OCI-LY1 (cell line): ENCODE data around the gene BBX.

Experiments used
- H2AFZ ChIP-seq: fragments of 200-600 bp; sonication (generic), shearing (Covaris generic); 2 replicates; pipeline ENCODE4 v1.6.0; 2014; ENCODE audit warnings: antibody characterized with exemption, mild to moderate bottlenecking, low read length
- H3F3A ChIP-seq: fragments of 200-600 bp; sonication (generic), shearing (Covaris generic); 2 replicates; pipeline ENCODE4 v1.6.0; 2014; ENCODE audit warnings: mild to moderate bottlenecking, antibody characterized with exemption, low read length, moderate library complexity; ENCODE audit not compliant: insufficient read depth
- H3K27ac ChIP-seq: fragments of 200-600 bp; sonication (generic); 2 replicates; pipeline ENCODE4 v1.5.1; 2014; ENCODE audit warnings: low read length, mixed run types, mild to moderate bottlenecking, low read depth; ENCODE audit not compliant: poor library complexity, severe bottlenecking
- H3K27me3 ChIP-seq: fragments of 200-600 bp; sonication (generic); 2 replicates; pipeline ENCODE4 v1.6.0; 2014; ENCODE audit warnings: antibody characterized with exemption, mild to moderate bottlenecking, low read length, moderate library complexity; ENCODE audit not compliant: insufficient read depth
- H3K36me3 ChIP-seq: fragments of 200-600 bp; sonication (generic); 2 replicates; pipeline ENCODE4 v1.6.1; 2014; ENCODE audit warnings: mild to moderate bottlenecking, antibody characterized with exemption, low read length, moderate library complexity, mixed read lengths; ENCODE audit not compliant: insufficient read depth
- H3K4me1 ChIP-seq: fragments of 200-600 bp; sonication (generic); 2 replicates; pipeline ENCODE4 v1.5.1; 2014; ENCODE audit warnings: mild to moderate bottlenecking, low read length, moderate library complexity; ENCODE audit not compliant: insufficient read depth, severe bottlenecking
- H3K4me2 ChIP-seq: fragments of 200-600 bp; sonication (generic), shearing (Covaris generic); 2 replicates; pipeline ENCODE4 v1.6.1; 2014; ENCODE audit warnings: low read length
- H3K4me3 ChIP-seq: fragments of 200-600 bp; sonication (generic); 2 replicates; pipeline ENCODE4 v1.5.1; 2014; ENCODE audit warnings: low read length, low read depth, mild to moderate bottlenecking, mixed read lengths; ENCODE audit not compliant: poor library complexity, severe bottlenecking
- H3K79me2 ChIP-seq: fragments of 200-600 bp; shearing (Covaris generic); 2 replicates; pipeline ENCODE4 v1.6.1; 2016; ENCODE audit warnings: mixed run types, low read length, mixed read lengths; ENCODE audit not compliant: insufficient read depth
- H3K9ac ChIP-seq: fragments of 200-600 bp; sonication (generic), shearing (Covaris generic); 2 replicates; pipeline ENCODE4 v1.6.1; 2014; ENCODE audit warnings: mild to moderate bottlenecking, low read length, mixed read lengths
- H3K9me2 ChIP-seq: fragments of 200-600 bp; sonication (generic), shearing (Covaris generic); 2 replicates; pipeline ENCODE4 v1.6.1; 2014; ENCODE audit warnings: low read depth, mild to moderate bottlenecking, low read length, mixed read lengths
- H3K9me3 ChIP-seq: fragments of 200-600 bp; shearing (Covaris generic); 2 replicates; pipeline ENCODE4 v1.6.1; 2014; ENCODE audit warnings: low read length, mixed read lengths
- H4K20me1 ChIP-seq: fragments of 200-600 bp; sonication (generic), shearing (Covaris generic); 2 replicates; pipeline ENCODE4 v1.6.0; 2016; ENCODE audit warnings: mild to moderate bottlenecking, low read length; ENCODE audit not compliant: insufficient read depth
- CTCF ChIP-seq: fragments of 200-600 bp; sonication (generic), shearing (Covaris generic); IDR thresholded peaks from 2 replicates; pipeline ENCODE4 v1.5.1; 2017; ENCODE audit warnings: mild to moderate bottlenecking, antibody characterized with exemption, low read length, moderate library complexity, mixed read lengths
- EZH2 ChIP-seq: fragments of 200-600 bp; sonication (generic), shearing (Covaris generic); IDR thresholded peaks from 2 replicates; pipeline ENCODE4 v1.8.0; 2017; ENCODE audit warnings: borderline replicate concordance, mixed run types, mild to moderate bottlenecking, antibody characterized with exemption, low read length, moderate library complexity, mixed read lengths

The BBX gene

GRCh38 chr3:107772016-107772415 lies 249.3 kb downstream of the BBX start:
- Histone ChIP-seq H3K27ac (no peak overlapping the region), H3K4me3 (no peak overlapping the region), H3K4me1 (no peaks in the 10 kb centered on the region), H3K36me3 (peaks cover 23% of the 10 kb centered on the region), H3F3A (no peaks in the 10 kb centered on the region), H3K27me3 (no peaks in the 10 kb centered on the region), H4K20me1 (no peaks in the 10 kb centered on the region), H3K9ac (no peak overlapping the region), H3K9me2 (no peaks in the 10 kb centered on the region), H3K9me3 (no peaks in the 10 kb centered on the region), H2AFZ (no peak overlapping the region), H3K4me2 (no peak overlapping the region), H3K79me2 (no peaks in the 10 kb centered on the region)
- TF ChIP-seq CTCF (no peak), EZH2 (no peak)

- H3K4me3 ChIP-seq: no peak overlapping the region
- H3K27ac ChIP-seq: no peak overlapping the region
- H3K4me1 ChIP-seq: no peaks in the 10 kb centered on the region
- no peaks in the 10 kb centered on the region for H3K79me2 ChIP-seq
- no peak overlapping the region for H2AFZ ChIP-seq
- no peaks in the 10 kb centered on the region for H3K9me3 ChIP-seq
- H3K9me2 ChIP-seq: no peaks in the 10 kb centered on the region
- no peaks in the 10 kb centered on the region for H3K27me3 ChIP-seq
- no peaks in the 10 kb centered on the region for H4K20me1 ChIP-seq
- peaks cover 54% of the 10 kb centered on the region for H3K36me3 ChIP-seq
- H3K4me2 ChIP-seq: no peak overlapping the region
- H3K9ac ChIP-seq: no peak overlapping the region
- TF ChIP-seq EZH2 (no peak), CTCF (no peak)
- no peaks in the 10 kb centered on the region for H3F3A ChIP-seq
Observed at GRCh38 chr3:107775974-107776373, 253.2 kb downstream of the BBX start.

GRCh38 chr3:107781253-107781652 lies 258.5 kb downstream of the BBX start:
- Histone ChIP-seq H3F3A (no peaks in the 10 kb centered on the region), H4K20me1 (no peaks in the 10 kb centered on the region), H3K4me2 (no peak overlapping the region), H3K9me3 (no peaks in the 10 kb centered on the region), H3K36me3 (peaks cover 73% of the 10 kb centered on the region), H3K9me2 (no peaks in the 10 kb centered on the region), H2AFZ (no peak overlapping the region), H3K4me1 (no peaks in the 10 kb centered on the region), H3K79me2 (no peaks in the 10 kb centered on the region), H3K27me3 (no peaks in the 10 kb centered on the region), H3K27ac (no peak overlapping the region), H3K9ac (no peak overlapping the region), H3K4me3 (no peak overlapping the region)
- TF ChIP-seq CTCF (no peak), EZH2 (no peak)
